ENCODE measurements around the gene ALKBH6.

- TF ChIP-seq CTCF (IDR thresholded peaks at IDR 0.05; ENCODE audit: low read depth, low read length) (no peak), EZH2phosphoT487 (IDR thresholded peaks at IDR 0.05; ENCODE audit: low read depth) (no peak)
Observed at GRCh38 chr19:36047835-36048234, 33.8 kb upstream of the ALKBH6 start.

Data from OCI-LY3 (cell line).